GM21423 (cell line): Measurements from ENCODE around the gene PTMA.
"Not testable (repeated sequence)": the region's sequence is repeated elsewhere in the genome, so short reads cannot be mapped to it uniquely, and the experiment has no call there.

Source experiments
- ATAC-seq: cut with Tn5 transposase; IDR thresholded peaks from one replicate; pipeline ENCODE4 v1.9.1; 2021; ENCODE audit warnings: mild to moderate bottlenecking, moderate library complexity; ENCODE audit not compliant: unreplicated experiment

PTMA gene

DNA sequence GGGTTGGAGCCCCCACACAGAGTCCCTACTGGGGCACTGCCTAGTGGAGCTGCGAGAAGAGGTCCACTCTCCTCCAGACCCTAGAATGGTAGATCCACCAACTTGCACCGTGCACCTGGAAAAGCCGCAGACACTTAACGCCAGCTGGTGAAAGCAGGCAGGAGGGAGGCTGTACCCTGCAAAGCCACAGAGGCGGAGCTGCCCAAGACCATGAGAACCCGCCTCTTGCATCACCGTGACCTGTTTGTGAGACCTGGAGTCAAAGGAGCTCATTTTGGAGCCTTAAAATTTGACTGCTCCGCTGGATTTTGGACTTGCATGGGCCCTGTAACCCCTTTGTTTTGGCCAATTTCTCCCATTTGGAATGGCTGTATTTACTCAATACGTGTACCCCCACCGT lies 40.7 kb downstream of the PTMA start:
- ATAC-seq, result not testable (repeated sequence)

DNA sequence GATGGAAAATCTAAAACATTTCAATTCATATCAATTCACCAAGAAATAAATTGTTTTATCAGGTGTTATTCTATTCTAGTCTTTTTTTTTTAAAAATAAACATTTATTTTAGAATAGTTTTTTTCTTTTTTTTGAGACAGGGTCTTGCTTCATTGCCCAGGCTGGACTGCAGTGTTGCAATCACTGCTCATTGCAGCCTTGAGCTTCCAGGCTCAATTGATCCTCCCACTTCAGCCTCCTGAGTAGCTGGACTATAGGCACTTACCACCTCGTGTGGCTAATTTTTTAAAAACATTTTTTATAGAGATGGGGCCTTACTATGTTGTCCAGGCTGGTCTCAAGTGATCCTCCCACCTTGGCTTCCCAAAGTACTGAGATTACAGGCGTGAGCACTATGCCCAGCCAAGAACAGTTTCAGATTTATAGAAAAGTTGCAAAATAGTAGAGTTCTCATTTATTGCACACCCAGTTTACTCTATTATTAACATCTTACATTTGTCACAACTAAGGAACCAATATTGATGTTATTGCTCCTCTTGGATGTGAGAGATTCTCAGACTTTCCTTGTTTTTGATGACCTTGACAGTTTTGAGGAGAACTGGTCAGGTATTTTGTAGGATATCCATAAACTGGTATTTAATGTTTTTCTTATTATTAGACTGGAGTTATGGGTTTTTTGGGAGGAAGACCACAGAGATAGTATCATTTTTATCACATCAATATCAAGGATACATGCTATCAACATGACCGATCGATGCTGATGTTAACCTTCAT lies 42.9 kb downstream of the PTMA start:
- ATAC-seq, result no peak

DNA sequence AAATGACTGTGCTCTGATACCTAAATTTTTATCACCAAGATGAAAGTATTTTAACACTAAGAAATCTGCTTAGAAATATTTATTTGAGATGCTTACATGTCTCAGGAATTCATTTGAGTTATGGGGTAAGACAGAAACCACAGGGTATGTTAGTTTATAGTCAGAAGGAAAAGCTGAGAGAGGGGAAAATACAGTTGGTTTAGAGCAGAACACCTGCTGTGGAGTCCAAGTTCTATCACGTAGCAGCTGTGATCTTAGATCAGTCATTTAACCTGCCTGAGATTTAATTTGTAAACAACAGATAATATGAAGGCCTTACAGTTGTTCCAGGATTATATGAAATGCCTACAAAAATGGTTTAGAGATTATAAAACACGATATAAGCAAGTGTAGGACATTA lies 43.7 kb downstream of the PTMA start:
- no peak for ATAC-seq

DNA sequence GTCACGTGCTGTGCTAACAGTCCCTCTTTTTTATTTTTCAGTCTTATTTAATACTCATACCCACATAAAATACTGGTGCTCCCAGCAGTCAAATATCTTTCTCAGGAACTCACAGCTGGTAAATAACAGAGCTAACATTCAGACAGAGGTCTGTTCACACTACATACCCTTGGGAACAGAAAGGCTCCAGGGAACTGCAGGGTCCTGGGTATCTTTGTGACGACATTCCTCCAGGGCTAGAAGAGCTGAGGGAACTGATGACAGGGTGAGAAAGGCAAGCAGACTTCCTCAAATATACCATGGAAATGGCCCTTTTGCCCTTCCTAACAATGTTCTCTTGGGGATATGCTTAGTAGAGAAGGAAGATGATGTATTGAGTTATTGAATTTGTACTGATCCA lies 53.4 kb downstream of the PTMA start:
- ATAC-seq, result no peak
